PC-3 (cell line): ENCODE results near the gene GTF2F2. TPM values are rescaled to one million over a fixed set of nuclear protein-coding genes. Genes with fewer than 3 reads are reported as not detected.

Experiments used
- ATAC-seq: fragments of 200-7000 bp; cut with Tn5 transposase; 2 replicates; pipeline ENCODE4 v1.9.1; 2020; ENCODE audit warnings: mild to moderate bottlenecking, moderate library complexity
- BruUV-seq: library from RNA; stranded (reverse); fragments of 400-500 nt; replicated peaks from 2 replicates; lab custom pipeline; 2021; lab: Mats Ljungman, UMichigan
- CTCF ChIA-PET: fragments of 300-600 bp; sonication (Branson Sonifier 250); formaldehyde crosslinking; loops from one replicate; lab custom pipeline; 2022; ENCODE audit warnings: antibody characterized with exemption; lab: Charles Lee
- POLR2A ChIA-PET: fragments of 300-600 bp; sonication (Branson Sonifier 250); formaldehyde crosslinking; loops from one replicate; lab custom pipeline; 2022; ENCODE audit warnings: antibody characterized with exemption; ENCODE audit not compliant: unreplicated experiment; lab: Charles Lee
- DNase-seq: peaks from one replicate; pipeline ENCODE4 v3.0.0-alpha.2; 2015
- H2AFZ ChIP-seq: fragments of 300-600 bp; sonication (generic); 2 replicates; pipeline ENCODE4 v1.6.0; 2016; ENCODE audit warnings: antibody characterized with exemption, low read length
- H3F3A ChIP-seq: fragments of 300-600 bp; sonication (generic); one replicate; pipeline ENCODE4 v1.6.0; 2017; ENCODE audit warnings: antibody characterized with exemption, low read length, control low read depth, mild to moderate bottlenecking; ENCODE audit not compliant: unreplicated experiment
- H3K27ac ChIP-seq: fragments of 300-600 bp; sonication (generic); 2 replicates; pipeline ENCODE4 v1.5.1; 2016; ENCODE audit warnings: mild to moderate bottlenecking, low read length
- H3K27me3 ChIP-seq: fragments of 300-600 bp; sonication (generic); 2 replicates; pipeline ENCODE4 v1.6.1; 2016; ENCODE audit warnings: low read length, mixed read lengths
- H3K36me3 ChIP-seq: fragments of 300-600 bp; sonication (generic); 2 replicates; pipeline ENCODE4 v1.6.1; 2016; ENCODE audit warnings: low read depth, mixed run types, low read length, mixed read lengths
- H3K4me1 ChIP-seq: fragments of 300-600 bp; sonication (generic); 2 replicates; pipeline ENCODE4 v1.5.1; 2016; ENCODE audit warnings: low read length; ENCODE audit not compliant: insufficient read depth
- H3K4me2 ChIP-seq: fragments of 300-600 bp; sonication (generic); 2 replicates; pipeline ENCODE4 v1.6.0; 2016; ENCODE audit warnings: low read length
- H3K4me3 ChIP-seq: fragments of 300-600 bp; sonication (generic); 2 replicates; pipeline ENCODE4 v1.5.1; 2016; ENCODE audit warnings: mild to moderate bottlenecking, low read length, mixed read lengths
- H3K79me2 ChIP-seq: fragments of 300-600 bp; sonication (generic); 2 replicates; pipeline ENCODE4 v1.6.1; 2017; ENCODE audit warnings: low read length, mixed read lengths
- H3K9ac ChIP-seq: fragments of 300-600 bp; sonication (generic); 2 replicates; pipeline ENCODE4 v1.6.0; 2016; ENCODE audit warnings: mild to moderate bottlenecking, low read length
- H3K9me2 ChIP-seq: fragments of 300-600 bp; sonication (generic); replicated peaks from 2 replicates; pipeline ENCODE4 v1.6.1; 2016; ENCODE audit warnings: mixed run types, low read length, mixed read lengths
- H3K9me3 ChIP-seq: fragments of 300-600 bp; sonication (generic); 2 replicates; pipeline ENCODE4 v1.6.1; 2016; ENCODE audit warnings: low read length, mixed read lengths
- H4K20me1 ChIP-seq: fragments of 300-600 bp; sonication (generic); 2 replicates; pipeline ENCODE4 v1.6.1; 2016; ENCODE audit warnings: low read length, mixed read lengths
- CTCF ChIP-seq: fragments of 300-600 bp; sonication (generic); conservative IDR thresholded peaks from 2 replicates; pipeline ENCODE4 v1.5.1; 2017; ENCODE audit warnings: antibody characterized with exemption, low read depth, mild to moderate bottlenecking, low read length
- EZH2 ChIP-seq: fragments of 300-600 bp; sonication (generic); IDR thresholded peaks from one replicate; pipeline ENCODE4 v1.6.1; 2017; ENCODE audit warnings: antibody characterized with exemption, mild to moderate bottlenecking, low read length; ENCODE audit not compliant: unreplicated experiment
- EZH2phosphoT487 ChIP-seq: fragments of 300-600 bp; sonication (generic); IDR thresholded peaks from 2 replicates; pipeline ENCODE4 v1.6.1; 2018; ENCODE audit warnings: mild to moderate bottlenecking, antibody characterized with exemption, low read length, borderline replicate concordance
- intact Hi-C: fragments of 100-400 bp; cut with micrococcal nuclease; formaldehyde crosslinking; loops from 2 replicates; pipeline ENCODE4 v1.9.0; 2023
- total RNA-seq: library from RNA; depleted of rRNA; stranded (reverse); fragments of >200 nt; gene quantifications from 2 replicates; pipeline ENCODE4 v1.2.3, GENCODE V29; 2014

Gene GTF2F2
- total RNA-seq, 1 experiment from 2014 or later = 28.3 TPM

- H3K4me1 ChIP-seq = peaks cover 25% of the 10 kb centered on the region
- intact Hi-C loops = no loop called here
Measured at GRCh38 chr13:45200701-45201232, 80.5 kb downstream of the GTF2F2 start, which contains the start of gene KCTD4. TSS of gene KCTD4 (minus strand) at chr13:45201045. CDS start at chr13:45194567, 6,478 bp downstream.

DNA sequence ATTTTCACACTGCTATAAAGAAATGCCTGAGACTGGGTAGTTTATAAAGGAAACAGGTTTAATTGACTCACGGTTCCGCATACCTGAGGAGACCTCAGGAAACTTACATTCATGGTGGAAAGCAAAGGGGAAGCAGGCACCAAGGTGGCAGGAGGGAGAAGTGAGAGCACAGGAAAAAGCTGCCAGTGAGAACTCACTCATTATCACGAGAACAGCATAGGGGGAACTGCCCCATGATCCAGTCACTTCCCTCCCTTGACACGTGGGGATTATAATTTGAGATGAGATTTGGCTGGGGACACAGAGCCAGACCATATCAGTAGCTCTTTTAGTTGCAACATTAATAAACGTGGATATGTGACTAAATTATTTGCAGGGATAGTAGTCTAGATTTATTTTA lies 84.8 kb downstream of the GTF2F2 start:
- POLR2A ChIA-PET = no interaction called here
- Histone ChIP-seq H3F3A (peaks cover 9% of the 10 kb centered on the region), H3K27ac (peak overlapping the region; percentile 80), H4K20me1 (no peaks in the 10 kb centered on the region), H3K4me3 (no peak overlapping the region), H2AFZ (no peak overlapping the region), H3K36me3 (peaks cover 26% of the 10 kb centered on the region), H3K4me2 (no peak overlapping the region), H3K27me3 (no peaks in the 10 kb centered on the region), H3K79me2 (peaks cover 40% of the 10 kb centered on the region), H3K4me1 (peaks cover 50% of the 10 kb centered on the region), H3K9me2 (no peaks in the 10 kb centered on the region), H3K9me3 (no peaks in the 10 kb centered on the region), H3K9ac (no peak overlapping the region)
- TF ChIP-seq CTCF (no peak), EZH2 (no peak), EZH2phosphoT487 (no peak)
- ATAC-seq = no peak
- DNase-seq = no peak
- CTCF ChIA-PET = no interaction called here
- intact Hi-C loops = loop anchor here (5.0 kb wide), 2 partner anchors 43 to 63 kb away; no protein-coding TSS in a partner anchor
- no TSS peak for BruUV-seq

More at GRCh38 chr13:45200701-45201232, 80.5 kb downstream of the GTF2F2 start, which contains the start of gene KCTD4:
- Histone ChIP-seq H3K9me3 (no peaks in the 10 kb centered on the region), H3K4me2 (no peak within 1 kb of the TSS), H3K9me2 (no peaks in the 10 kb centered on the region), H3K9ac (no peak within 1 kb of the TSS), H3K36me3 (peaks cover 4% of the 10 kb centered on the region; the same call in 1 of the 2 replicates), H3K27me3 (no peaks in the 10 kb centered on the region), H3K4me3 (no peak within 1 kb of the TSS), H2AFZ (no peak within 1 kb of the TSS), H3K27ac (no peak within 1 kb of the TSS), H3F3A (no peaks in the 10 kb centered on the region), H4K20me1 (no peaks in the 10 kb centered on the region), H3K79me2 (peaks cover 52% of the 10 kb centered on the region)
- DNase-seq (no peak), ATAC-seq (no peak)
- ChIA-PET POLR2A (no interaction called here), CTCF (no interaction called here)
- no TSS peak for BruUV-seq
- no peak for TF ChIP-seq CTCF
- no peak for TF ChIP-seq EZH2
- no peak for TF ChIP-seq EZH2phosphoT487

DNA sequence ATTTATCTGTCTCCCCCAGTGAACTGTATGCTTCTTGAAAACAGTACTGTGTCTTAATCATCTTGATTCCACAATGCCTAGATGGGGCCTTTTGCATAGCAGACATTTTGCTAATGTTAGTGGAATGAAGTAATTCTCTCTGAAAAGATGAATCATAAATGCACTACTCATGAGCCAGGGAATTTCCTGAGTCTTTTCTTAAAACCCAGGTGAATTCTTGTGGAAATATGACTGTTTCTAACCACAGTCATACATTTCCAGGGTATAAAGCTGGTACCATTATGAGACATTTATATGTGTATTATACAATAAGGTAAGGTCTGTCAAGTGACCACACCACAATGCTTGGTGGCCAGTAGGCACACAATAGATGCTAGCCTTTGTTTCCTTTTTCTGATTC lies 86.0 kb downstream of the GTF2F2 start:
- no TSS peak for BruUV-seq

More for the DNA sequence above, 86.0 kb downstream of the GTF2F2 start:
- Histone ChIP-seq H3K27ac (peak overlapping the region; percentile 80), H3K27me3 (no peaks in the 10 kb centered on the region), H3K4me2 (peak overlapping the region; percentile 63), H3K9me2 (no peaks in the 10 kb centered on the region), H3F3A (peaks cover 9% of the 10 kb centered on the region), H3K9ac (no peak overlapping the region), H4K20me1 (no peaks in the 10 kb centered on the region), H3K36me3 (peaks cover 35% of the 10 kb centered on the region), H3K4me1 (peaks cover 50% of the 10 kb centered on the region), H2AFZ (no peak overlapping the region), H3K4me3 (no peak overlapping the region), H3K9me3 (no peaks in the 10 kb centered on the region), H3K79me2 (peaks cover 48% of the 10 kb centered on the region)
- DNase-seq (peak; percentile 89), ATAC-seq (peak; percentile 96)
- ChIA-PET POLR2A (interaction anchor here (0.5 kb wide), 1 partner anchor 126 kb away, joined by 8 read pairs; no protein-coding TSS in a partner anchor), CTCF (no interaction called here)
- intact Hi-C loops = loop anchor here (2.0 to 5.0 kb wide), 3 partner anchors 14 to 64 kb away; no protein-coding TSS in a partner anchor
- no peak for TF ChIP-seq CTCF
- TF ChIP-seq EZH2phosphoT487 = no peak
- TF ChIP-seq EZH2 = no peak
